CD4-positive, alpha-beta T cell treated with Interleukin-6 at 100 ng/mL for 8 hours (primary cell): ENCODE data around the gene ENGASE.
A peak's percentile ranks its signal among the peaks of the same experiment; 100 is the strongest.

Source experiments
- DNase-seq: peaks from one replicate; pipeline ENCODE4 v3.0.0-alpha.2; 2020; ENCODE audit warnings: mixed read lengths, low spot score

Gene ENGASE

GRCh38 chr17:79038545-79039135 is 36.0 kb upstream of the ENGASE start:
- no peak for DNase-seq

GRCh38 chr17:79039171-79039570 is 35.5 kb upstream of the ENGASE start:
- no peak for DNase-seq

GRCh38 chr17:79039886-79040285 is 34.7 kb upstream of the ENGASE start:
- DNase-seq: no peak

GRCh38 chr17:79041041-79041570 is 33.5 kb upstream of the ENGASE start:
- no peak for DNase-seq

- DNase-seq: no peak
These were observed 32.8 kb upstream of the ENGASE start for GRCh38 chr17:79041723-79042420.

- DNase-seq: peak; percentile 38
These were observed 32.0 kb upstream of the ENGASE start for GRCh38 chr17:79042421-79043190.

DNA sequence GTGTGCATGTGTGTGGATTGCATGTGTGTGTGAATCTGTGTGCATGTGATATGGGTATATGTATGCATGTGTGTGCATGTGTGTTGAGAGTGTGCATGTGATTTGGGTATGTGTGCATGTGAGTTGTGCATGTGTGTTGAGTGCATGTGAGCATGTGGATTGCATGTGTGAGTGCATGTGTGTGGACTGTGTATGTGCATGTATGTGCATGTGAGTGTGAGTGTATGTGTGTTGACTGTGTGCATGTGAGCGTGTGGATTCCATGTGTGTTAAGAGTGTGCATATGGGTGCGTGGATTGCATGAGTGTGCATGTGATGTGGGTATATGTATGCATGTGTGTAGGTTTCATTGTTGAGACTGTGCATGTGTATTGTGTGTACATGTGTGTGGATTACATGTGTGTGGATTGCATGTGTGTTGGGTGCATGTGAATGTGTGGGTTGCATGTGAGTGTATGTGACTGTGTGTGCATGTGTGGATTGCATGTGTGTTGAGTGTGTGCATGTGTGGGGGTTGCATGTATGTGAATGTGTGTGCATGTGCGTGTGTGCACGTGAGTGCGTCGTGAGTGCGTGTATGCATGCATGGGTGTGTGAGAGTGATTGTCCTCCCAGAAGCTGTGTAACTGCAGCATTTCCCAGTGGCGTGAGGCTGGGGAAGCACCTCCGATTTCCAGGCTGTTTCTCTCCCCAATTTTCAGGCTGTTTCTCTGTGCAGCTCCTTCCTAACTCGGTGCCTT is 31.3 kb upstream of the ENGASE start:
- no peak for DNase-seq

DNA sequence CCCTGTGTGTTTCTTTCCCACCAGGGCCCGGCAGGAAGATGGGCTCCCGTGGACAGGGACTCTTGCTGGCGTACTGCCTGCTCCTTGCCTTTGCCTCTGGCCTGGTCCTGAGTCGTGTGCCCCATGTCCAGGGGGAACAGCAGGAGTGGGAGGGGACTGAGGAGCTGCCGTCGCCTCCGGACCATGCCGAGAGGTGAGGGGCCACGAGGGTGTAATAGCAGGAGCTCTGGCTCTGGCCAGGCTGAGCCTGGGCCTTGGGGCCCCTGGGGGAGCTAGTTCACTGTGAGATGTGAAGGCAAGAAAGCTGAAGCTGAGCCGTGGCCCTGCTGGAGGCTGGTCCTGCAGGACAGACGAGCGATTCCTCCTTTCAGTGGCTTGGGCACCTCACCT is 30.7 kb upstream of the ENGASE start:
- no peak for DNase-seq

DNA sequence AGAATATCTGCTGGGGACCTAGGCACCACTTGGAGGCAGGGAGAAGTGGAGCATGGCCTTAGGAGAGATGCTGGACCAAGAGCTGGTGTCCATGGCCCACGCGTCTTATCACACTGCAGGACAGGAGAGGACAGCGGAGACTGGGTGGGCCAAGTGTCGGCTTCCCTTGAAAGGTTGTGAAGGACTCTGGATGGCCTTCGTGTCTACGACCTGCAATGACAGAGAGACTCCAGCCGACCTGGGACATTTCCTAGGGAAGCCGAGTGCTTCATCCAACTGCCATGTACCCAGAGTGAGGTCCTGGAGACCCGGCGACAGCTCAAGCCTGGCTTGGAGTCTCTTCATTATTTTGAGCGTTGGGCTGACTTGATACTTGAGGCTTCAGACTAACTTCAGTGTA is 30.2 kb upstream of the ENGASE start:
- no peak for DNase-seq

- DNase-seq: no peak
These were observed 29.5 kb upstream of the ENGASE start for GRCh38 chr17:79045001-79045729.

- peak; percentile 49 for DNase-seq
These were observed 28.8 kb upstream of the ENGASE start for GRCh38 chr17:79045842-79046196.

- no peak for DNase-seq
These were observed 28.3 kb upstream of the ENGASE start for GRCh38 chr17:79046197-79046915.

- no peak for DNase-seq
These were observed 27.7 kb upstream of the ENGASE start for GRCh38 chr17:79046916-79047280.

GRCh38 chr17:79047291-79047920 is 27.2 kb upstream of the ENGASE start:
- no peak for DNase-seq

DNA sequence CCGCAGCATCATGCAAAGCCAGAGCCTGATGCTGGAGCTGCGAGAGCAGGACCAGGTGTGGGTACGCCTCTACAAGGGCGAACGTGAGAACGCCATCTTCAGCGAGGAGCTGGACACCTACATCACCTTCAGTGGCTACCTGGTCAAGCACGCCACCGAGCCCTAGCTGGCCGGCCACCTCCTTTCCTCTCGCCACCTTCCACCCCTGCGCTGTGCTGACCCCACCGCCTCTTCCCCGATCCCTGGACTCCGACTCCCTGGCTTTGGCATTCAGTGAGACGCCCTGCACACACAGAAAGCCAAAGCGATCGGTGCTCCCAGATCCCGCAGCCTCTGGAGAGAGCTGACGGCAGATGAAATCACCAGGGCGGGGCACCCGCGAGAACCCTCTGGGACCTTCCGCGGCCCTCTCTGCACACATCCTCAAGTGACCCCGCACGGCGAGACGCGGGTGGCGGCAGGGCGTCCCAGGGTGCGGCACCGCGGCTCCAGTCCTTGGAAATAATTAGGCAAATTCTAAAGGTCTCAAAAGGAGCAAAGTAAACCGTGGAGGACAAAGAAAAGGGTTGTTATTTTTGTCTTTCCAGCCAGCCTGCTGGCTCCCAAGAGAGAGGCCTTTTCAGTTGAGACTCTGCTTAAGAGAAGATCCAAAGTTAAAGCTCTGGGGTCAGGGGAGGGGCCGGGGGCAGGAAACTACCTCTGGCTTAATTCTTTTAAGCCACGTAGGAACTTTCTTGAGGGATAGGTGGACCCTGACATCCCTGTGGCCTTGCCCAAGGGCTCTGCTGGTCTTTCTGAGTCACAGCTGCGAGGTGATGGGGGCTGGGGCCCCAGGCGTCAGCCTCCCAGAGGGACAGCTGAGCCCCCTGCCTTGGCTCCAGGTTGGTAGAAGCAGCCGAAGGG is 26.4 kb upstream of the ENGASE start:
- no peak for DNase-seq

GRCh38 chr17:79048826-79049755 is 25.5 kb upstream of the ENGASE start:
- no peak for DNase-seq

DNA sequence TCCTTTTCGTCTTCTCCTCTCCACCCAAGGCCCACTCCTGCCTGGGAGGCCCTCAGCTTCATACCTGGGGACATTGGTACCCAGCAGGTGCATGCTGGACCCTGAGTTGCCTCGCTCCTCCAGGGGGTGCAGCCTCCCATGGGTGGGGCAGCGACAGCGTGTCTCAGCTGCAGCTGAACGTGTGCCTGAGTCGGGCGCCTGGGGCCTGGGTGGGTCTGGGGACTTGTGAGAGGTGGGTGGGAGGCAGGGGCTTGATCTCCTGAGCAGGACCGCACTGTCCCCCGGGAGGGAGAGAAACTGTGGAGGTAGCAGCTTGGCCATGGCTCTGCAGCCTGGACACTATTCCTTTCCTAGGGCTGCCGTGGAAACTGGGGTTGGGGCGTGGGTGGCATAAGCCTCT is 24.8 kb upstream of the ENGASE start:
- DNase-seq: no peak

DNA sequence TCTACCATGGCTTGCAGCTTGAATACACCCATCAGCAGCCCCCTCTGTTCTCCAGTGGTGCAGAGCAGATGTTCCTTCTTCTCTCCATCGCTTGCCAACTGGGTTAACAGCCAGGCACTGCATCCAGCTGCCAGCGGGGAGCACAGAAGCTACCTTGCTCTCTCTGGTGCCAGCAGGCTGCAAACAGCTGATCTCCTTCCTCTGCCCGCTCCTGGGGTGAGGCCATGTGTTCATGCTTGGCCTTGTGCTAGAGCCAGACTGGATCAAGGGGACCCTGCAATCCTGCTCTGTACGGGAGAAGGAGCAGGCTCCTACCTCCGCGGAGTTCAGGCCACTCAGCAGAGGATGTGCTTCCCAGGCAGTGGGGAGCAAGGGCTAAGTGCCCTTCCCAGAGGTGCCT is 24.1 kb upstream of the ENGASE start:
- no peak for DNase-seq
